ENCODE results near the gene ABCA9. TPM values are rescaled to one million over a fixed set of nuclear protein-coding genes. Genes with fewer than 3 reads are reported as not detected.

ABCA9 gene
- total and polyA plus RNA-seq, 9 of the 15 experiments (the other 6 are each of a cell fraction or from before 2014, with no cell fraction given): 0.04 TPM; not detected in 8

- DNase-seq (ENCODE audit: extremely low read depth in 1 of 4, low spot score in 3 of 4): no peak
- TF ChIP-seq LCOR (CRISPR knock-in tag; IDR thresholded peaks at IDR 0.05) (no peak), NCOA1 (IDR thresholded peaks at IDR 0.05; ENCODE audit: low read depth) (no peak), ZNF140 (CRISPR knock-in tag; IDR thresholded peaks at IDR 0.05) (no peak), NFRKB (IDR thresholded peaks at IDR 0.05; ENCODE audit: low read depth) (no peak), CREM (IDR thresholded peaks at IDR 0.05; ENCODE audit: low read depth) (no peak), MLX (CRISPR knock-in tag; conservative IDR thresholded peaks at IDR 0.05) (no peak), ZNF780A (CRISPR knock-in tag; IDR thresholded peaks at IDR 0.05) (no peak), ZNF511 (CRISPR knock-in tag; IDR thresholded peaks at IDR 0.05) (no peak), SRSF3 (IDR thresholded peaks at IDR 0.05; ENCODE audit: insufficient read depth, low read length) (no peak)
- H3K9me1 ChIP-seq (ENCODE audit: control insufficient read depth, insufficient read depth, low read length): no peaks in the 10 kb centered on the region
- no peak overlapping the region for H3K4me3 ChIP-seq
- BruUV-seq (replicated peaks): no TSS peak
- H3K4me2 ChIP-seq (ENCODE audit: insufficient read depth, low read length): no peak overlapping the region
- 0 out of 2 replicates have a peak, but pooled peaks cover 6% of the 10 kb centered on the region for H3K9me3 ChIP-seq (replicated peaks; ENCODE audit: control insufficient read depth, insufficient read depth, low read depth, low read length)
- H2AFZ ChIP-seq (ENCODE audit: low read depth, low read length): no peak overlapping the region
- H3K9ac ChIP-seq (ENCODE audit: insufficient read depth in 1 of 2, low read depth in 2 of 2, low read length in 2 of 2): no peak overlapping the region
- H3K79me2 ChIP-seq (ENCODE audit: control insufficient read depth, insufficient read depth, low read length): no peaks in the 10 kb centered on the region
- ChIA-PET POLR2A (no interaction called here), CTCF (ENCODE audit: low intra/inter-chr PET ratio) (no interaction called here)
- ATAC-seq: no peak
- H4K20me1 ChIP-seq (replicated peaks; ENCODE audit: control insufficient read depth, insufficient read depth, low read length): no peaks in the 10 kb centered on the region
- intact Hi-C loops (cut with micrococcal nuclease) (no loop called here), in situ Hi-C loops (cut with MboI) (no loop called here)
- no peak overlapping the region for H3K27ac ChIP-seq (ENCODE audit: extremely low read depth, low read depth, low read length)
- no peaks in the 10 kb centered on the region for H3K27me3 ChIP-seq (ENCODE audit: control insufficient read depth in 2 of 2, insufficient read depth in 2 of 2, low read length in 2 of 2)
- H3K4me1 ChIP-seq (replicated peaks in 1 of 2; ENCODE audit: control insufficient read depth in 2 of 2, insufficient read depth in 2 of 2, low read length in 2 of 2): no peaks in the 10 kb centered on the region
- H3K36me3 ChIP-seq (ENCODE audit: control insufficient read depth, insufficient read depth, low read length): no peaks in the 10 kb centered on the region
- peak; percentile 6 for FAIRE-seq
Measured at GRCh38 chr17:69078864-69079263, 18.1 kb upstream of the ABCA9 start.
